NCI-H2227 treated with DMSO at 0.1 percent for 48 hours (cell line): ENCODE measurements around the gene SLC22A12.

Experiments used
- DNase-seq: peaks from one replicate; lab custom pipeline; 2025; lab: John Stamatoyannopoulos, UW

The SLC22A12 gene

DNA sequence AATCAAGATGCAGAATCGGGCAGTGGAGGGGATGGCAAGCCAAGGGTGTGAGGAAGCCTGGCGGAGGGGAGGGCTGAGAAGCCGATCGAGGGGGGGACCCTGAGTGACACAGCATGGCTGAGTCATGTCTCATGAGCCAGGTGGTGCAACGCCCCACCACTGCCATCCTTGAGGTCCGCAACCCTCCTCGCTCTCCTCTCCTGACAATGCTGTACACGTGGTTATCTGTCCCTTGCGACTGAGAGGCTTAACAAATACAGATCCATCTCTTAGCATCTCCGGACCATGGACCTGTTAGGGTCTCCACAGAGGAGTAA is 14.2 kb downstream of the SLC22A12 start:
- peak; percentile 16 for DNase-seq

DNA sequence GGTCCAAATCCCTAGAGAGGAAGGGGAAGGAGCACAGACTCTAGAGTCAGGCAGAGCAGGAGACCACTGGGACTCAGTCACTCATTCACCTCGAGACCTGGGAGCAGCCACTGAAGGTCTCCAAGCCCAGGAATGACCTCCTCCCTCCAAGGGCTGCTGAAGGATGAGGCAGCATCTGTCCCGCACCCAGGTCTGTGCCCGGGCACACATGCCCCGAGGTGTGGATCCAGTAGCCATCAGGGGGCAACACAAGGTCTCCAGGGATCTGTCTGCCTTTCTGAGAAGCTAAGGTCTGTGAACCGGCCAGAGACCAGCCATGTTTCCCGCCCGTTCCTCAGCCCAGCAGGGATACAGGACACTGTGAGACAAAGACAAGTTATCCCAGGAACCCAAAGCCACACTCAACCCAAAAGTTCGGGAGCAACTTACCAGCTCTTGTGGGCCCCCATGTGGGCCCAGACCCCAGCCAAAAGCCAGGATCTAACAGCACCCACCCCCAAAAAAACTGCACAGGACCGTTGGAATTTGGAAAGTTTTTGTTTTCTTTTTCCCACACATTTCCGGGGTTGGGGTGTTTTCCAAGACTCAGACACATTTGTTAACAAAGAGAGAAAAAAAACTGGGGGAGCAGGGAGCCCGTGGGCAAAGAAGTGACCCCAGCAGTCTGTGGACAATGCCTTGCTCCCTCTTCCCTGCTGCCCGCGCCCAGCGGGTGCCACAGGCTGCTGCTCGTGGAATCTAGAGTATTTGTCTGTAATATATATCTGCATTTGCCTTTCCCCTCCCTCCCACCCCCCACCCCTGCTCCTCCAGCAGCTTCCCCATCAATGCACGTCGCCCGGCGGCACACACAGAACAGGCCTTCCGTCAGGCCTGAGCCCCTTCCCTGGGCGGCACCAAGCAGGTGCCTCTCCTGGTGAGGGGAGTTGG is 14.9 kb downstream of the SLC22A12 start:
- DNase-seq = no peak

DNA sequence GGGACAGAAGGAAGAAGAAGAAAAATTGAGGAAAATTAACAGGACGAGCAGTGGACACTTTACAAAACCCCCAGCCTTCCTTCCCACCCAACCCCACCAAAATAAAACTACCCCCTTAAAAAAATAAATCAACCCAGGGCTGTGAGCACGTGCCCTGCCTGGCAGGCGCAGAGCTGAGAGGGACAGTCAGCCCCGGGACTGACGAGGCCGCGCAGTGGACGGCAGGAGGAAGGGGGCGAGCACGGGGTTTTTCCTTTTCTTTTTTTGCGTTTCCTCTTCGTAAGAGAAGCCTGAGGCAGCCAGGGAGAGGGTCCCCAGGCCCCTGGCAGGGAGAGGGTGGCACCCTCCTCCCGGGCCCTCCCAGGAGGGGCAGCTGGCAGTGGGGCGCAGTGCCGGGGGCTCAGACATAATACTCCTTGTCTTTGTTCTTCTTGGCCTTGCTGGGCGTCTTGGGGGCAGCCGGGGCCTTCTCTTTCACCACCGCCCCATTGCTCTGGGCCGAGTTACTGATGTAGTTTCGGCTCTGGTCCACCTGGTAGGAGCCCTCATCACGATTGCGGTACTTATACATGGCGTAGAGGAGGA is 15.9 kb downstream of the SLC22A12 start:
- DNase-seq = no peak

DNA sequence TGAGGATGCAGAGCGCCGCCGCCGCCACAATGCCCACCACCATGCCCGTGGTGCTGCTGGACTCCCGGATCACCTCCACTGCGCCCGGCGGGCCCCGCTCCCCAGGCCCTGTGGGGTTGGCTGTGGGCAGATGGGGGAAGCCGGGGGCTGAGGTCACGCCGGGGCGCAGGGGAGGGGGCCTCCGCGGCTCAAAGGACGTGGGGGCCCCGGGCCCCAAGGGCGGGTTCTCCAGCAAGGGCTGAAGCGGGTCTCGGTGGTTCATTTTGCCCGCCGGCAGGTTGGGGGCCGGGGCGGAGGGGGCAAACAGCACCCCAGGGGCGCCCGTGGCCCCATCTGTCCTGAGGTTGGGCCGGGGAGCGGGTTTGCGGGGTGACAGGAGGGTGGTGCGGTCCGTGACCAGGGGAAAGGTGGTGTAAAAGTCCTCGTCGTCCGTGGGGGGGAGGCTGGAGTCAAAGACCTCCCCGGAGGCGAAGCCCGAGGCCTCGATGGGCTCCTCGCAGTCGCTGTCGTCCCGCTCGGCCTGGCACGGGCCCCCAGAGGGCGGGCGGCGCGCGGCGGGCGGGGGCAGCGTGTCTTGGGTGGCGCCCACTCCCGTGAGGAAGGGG is 16.5 kb downstream of the SLC22A12 start:
- DNase-seq = no peak

DNA sequence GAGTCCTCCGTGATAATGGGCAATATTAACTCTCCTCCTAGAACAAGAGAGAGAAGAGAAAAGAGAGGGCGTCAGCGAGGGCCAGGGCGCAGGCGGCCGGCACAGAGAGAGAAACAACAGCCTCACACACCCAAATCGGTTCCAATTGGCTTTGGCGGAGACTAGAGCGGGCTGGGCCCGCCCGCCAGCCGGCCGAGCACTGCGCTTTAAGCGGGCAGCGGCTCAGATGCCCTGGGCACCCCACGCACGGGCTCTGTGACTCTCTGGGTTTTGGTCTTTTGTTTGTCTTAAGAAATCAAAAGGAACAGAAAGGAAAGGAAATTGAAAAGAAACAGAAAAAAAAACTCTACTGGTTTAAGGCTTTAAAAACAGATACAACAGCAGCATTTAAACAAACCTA is 17.0 kb downstream of the SLC22A12 start:
- DNase-seq = no peak

- DNase-seq = no peak
Observed at GRCh38 chr11:64608636-64609035, 17.6 kb downstream of the SLC22A12 start.

- no peak for DNase-seq
Observed at GRCh38 chr11:64609436-64610047, 18.5 kb downstream of the SLC22A12 start.

DNA sequence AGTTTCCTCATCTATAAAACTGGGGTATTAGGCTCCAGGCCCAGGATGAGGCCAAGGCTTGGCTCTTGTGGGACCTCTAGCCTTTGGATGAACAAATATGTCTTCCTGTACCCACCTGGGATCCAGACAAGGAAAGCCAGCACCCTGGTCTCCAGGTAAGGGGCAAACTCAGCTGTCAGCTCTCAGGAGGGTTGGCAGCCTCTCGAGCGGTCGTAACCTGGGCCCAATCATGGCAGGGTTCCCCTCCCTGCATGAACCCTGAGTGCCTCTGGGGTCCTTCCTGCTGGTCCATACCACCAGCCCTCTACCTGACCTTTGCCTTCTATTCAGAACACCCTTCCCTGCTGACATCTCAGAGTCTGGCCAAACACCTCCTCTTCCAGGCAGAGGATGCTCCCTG is 19.6 kb downstream of the SLC22A12 start:
- no peak for DNase-seq

- no peak for DNase-seq
Observed at GRCh38 chr11:64611176-64611575, 20.2 kb downstream of the SLC22A12 start.

GRCh38 chr11:64611869-64612646 is 21.0 kb downstream of the SLC22A12 start:
- no peak for DNase-seq

DNA sequence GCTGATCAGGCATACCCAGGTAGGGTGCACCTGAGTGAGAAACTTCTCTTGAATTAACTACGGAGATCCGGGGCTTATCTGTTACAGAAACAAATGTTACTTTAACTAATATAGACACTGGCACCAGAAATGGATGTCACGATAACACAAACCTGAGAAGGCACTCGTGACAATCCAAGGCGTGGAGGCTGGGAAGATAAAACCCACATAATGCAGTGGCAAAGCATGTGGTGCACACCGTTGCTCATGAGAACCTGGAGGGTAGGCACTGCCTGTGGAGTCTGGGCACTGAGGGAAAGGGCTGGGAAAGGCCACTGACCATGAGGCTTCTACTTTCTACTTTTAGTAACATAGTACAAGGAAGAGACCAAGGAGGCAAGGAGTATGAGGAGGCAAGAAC is 22.6 kb downstream of the SLC22A12 start:
- DNase-seq = no peak

DNA sequence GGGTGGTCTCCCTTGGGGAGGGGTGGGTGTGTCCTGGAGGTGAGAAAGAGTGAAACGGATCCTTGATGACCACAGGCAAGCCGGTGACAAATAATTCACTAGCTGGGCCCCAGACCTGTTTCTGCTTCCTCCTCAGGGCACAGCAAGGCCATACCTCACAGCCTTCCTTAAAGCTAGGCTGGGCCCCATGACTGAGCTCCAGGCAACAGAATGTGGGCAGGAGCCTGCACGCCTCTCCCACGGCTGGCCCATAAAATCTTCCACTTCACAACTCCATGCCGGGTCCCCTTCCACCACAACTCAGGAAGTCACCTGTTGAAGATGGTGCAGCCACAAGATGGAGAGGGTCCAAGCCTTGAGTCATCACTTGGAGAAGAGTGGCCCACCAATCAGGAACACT is 23.9 kb downstream of the SLC22A12 start:
- DNase-seq = no peak

DNA sequence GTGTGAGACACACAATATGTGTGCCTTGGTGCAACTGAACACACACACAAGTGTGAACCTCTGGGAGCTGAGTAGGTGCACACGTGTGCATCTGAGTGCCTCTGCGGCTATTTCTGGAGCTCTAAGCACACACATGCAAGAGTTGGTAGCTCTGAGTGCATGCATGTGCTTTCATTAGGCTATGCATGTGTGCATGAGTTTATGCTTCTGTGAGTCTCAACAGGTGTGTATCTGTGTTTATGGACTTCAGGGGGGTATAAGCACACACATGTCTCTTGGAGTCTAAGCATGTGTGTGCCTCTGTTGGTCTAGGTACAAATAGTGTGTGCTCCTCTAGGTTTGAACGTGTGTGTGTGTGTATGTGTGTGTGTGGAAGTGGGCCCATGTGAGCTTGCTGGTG is 25.8 kb downstream of the SLC22A12 start:
- DNase-seq = no peak

- DNase-seq = no peak
Observed at GRCh38 chr11:64619196-64619595, 28.2 kb downstream of the SLC22A12 start.

DNA sequence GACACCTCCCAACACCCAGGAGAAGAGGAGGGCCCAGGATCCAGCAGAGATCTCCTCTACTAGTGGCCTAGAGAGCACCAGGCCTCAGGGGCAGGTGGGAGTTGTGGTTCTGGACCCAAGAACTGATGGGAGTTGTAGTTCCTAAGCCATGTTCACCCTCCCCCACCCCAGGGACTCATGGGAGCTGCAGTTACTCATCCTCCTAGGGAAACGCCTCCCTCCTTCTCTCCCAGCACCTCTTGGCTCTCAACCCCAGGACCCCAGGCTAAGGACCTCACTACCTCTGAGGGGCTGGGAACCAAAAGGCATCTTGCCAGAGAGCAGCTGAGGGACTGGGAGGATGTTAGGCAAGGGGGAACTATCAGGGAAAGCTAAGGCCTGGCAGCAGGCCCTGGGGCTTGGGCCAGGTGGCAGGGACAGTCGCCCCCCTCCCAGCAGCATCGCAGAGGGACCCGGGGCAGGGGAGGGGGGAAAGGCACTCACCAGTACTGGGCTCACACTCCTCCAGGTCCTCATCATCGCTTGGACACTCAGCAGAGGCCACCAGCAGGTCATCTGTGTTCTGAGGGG is 28.9 kb downstream of the SLC22A12 start:
- peak; percentile 58 for DNase-seq

- peak; percentile 94 for DNase-seq
Observed at GRCh38 chr11:64620381-64620971, 29.5 kb downstream of the SLC22A12 start.

- no peak for DNase-seq
Observed at GRCh38 chr11:64621283-64622019, 30.4 kb downstream of the SLC22A12 start.

GRCh38 chr11:64622681-64623080 is 31.7 kb downstream of the SLC22A12 start:
- DNase-seq = no peak

GRCh38 chr11:64624883-64625481 is 34.0 kb downstream of the SLC22A12 start:
- no peak for DNase-seq

GRCh38 chr11:64626637-64627036 is 35.6 kb downstream of the SLC22A12 start:
- no peak for DNase-seq
